ENCODE measurements around the gene BRPF1. TPM values are rescaled to one million over a fixed set of nuclear protein-coding genes. Genes with fewer than 3 reads are reported as not detected.

The BRPF1 gene
- total and polyA plus RNA-seq, 2 experiments from 2014 or later, result 8.0 to 24.7 TPM

DNA sequence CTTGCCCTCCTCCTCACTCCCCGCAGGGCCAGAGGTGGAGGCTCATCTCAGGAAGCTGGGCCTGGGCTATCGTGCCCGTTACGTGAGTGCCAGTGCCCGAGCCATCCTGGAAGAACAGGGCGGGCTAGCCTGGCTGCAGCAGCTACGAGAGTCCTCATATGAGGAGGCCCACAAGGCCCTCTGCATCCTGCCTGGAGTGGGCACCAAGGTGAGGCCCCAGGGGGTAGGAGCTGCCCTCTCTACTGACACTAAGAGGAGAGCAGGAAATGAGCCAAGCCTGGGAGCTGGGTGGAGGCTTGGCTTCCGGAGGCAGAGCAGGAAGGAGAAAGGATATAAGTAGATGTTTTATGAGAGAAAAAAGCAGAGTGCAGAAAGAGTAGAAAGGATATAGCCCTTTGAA is 23.1 kb downstream of the BRPF1 start (continued):
- TF ChIP-seq, protein P1, sequence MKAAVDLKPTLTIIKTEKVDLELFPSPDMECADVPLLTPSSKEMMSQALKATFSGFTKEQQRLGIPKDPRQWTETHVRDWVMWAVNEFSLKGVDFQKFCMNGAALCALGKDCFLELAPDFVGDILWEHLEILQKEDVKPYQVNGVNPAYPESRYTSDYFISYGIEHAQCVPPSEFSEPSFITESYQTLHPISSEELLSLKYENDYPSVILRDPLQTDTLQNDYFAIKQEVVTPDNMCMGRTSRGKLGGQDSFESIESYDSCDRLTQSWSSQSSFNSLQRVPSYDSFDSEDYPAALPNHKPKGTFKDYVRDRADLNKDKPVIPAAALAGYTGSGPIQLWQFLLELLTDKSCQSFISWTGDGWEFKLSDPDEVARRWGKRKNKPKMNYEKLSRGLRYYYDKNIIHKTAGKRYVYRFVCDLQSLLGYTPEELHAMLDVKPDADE (IDR thresholded peaks at IDR 0.05), result no peak
- TF ChIP-seq ZNF331 (CRISPR knock-in tag; IDR thresholded peaks at IDR 0.05; ENCODE audit: low read depth), result no peak
- no peak for TF ChIP-seq JUNB (IDR thresholded peaks at IDR 0.05; ENCODE audit: unreplicated experiment)
- TF ChIP-seq, protein P2, sequence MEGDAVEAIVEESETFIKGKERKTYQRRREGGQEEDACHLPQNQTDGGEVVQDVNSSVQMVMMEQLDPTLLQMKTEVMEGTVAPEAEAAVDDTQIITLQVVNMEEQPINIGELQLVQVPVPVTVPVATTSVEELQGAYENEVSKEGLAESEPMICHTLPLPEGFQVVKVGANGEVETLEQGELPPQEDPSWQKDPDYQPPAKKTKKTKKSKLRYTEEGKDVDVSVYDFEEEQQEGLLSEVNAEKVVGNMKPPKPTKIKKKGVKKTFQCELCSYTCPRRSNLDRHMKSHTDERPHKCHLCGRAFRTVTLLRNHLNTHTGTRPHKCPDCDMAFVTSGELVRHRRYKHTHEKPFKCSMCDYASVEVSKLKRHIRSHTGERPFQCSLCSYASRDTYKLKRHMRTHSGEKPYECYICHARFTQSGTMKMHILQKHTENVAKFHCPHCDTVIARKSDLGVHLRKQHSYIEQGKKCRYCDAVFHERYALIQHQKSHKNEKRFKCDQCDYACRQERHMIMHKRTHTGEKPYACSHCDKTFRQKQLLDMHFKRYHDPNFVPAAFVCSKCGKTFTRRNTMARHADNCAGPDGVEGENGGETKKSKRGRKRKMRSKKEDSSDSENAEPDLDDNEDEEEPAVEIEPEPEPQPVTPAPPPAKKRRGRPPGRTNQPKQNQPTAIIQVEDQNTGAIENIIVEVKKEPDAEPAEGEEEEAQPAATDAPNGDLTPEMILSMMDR (conservative IDR thresholded peaks at IDR 0.05; ENCODE audit: low read depth in 2 of 2), result no peak
- no peak for TF ChIP-seq NANOG (IDR thresholded peaks at IDR 0.05; ENCODE audit: borderline replicate concordance)
- no peak for TF ChIP-seq EZH2 (IDR thresholded peaks at IDR 0.05; ENCODE audit: low read depth, unreplicated experiment)

DNA sequence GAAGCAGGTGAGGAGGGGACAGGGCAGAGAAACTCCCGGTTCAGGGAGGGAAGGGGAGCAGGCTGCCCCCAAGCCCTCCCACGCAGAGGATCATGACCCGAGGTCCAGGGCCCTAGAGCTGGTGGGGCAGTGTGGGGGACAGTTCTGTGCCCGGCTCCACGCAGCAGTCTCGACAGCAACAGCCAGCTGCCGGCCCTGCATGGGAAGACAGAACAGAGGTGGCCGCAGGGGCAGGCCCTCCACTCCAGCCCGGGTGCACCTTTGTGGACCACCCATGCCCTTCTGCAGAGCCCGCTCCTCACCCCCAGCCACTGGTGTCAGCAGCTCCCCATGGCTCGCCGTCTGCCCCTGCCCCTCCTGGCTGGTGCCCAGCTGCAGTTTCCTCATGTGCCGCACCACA is 25.9 kb downstream of the BRPF1 start:
- Histone ChIP-seq H2AFZ (no peak overlapping the region), H3K27me3 (ENCODE audit: insufficient read depth) (no peaks in the 10 kb centered on the region), H3K4me2 (no peak overlapping the region), H3F3A (replicated peaks; ENCODE audit: low read depth) (no peaks in the 10 kb centered on the region), H4K20me1 (replicated peaks; ENCODE audit: insufficient read depth) (no peaks in the 10 kb centered on the region; the same call in 1 of the 2 replicates), H3K4me1 (ENCODE audit: insufficient read depth) (no peaks in the 10 kb centered on the region), H3K79me2 (replicated peaks; ENCODE audit: insufficient read depth) (no peaks in the 10 kb centered on the region), H3K27ac (ENCODE audit: low read depth) (no peak overlapping the region), H3K36me3 (ENCODE audit: insufficient read depth) (no peaks in the 10 kb centered on the region; the same call in 1 of the 2 replicates), H3K9me2 (ENCODE audit: insufficient read depth) (no peaks in the 10 kb centered on the region), H3K4me3 (no peak overlapping the region)
- no peaks in the 10 kb centered on the region for H3K4me1 Mint-ChIP-seq
- ATAC-seq (no peak), DNase-seq (ENCODE audit: low spot score) (no peak)
- no peak overlapping the region for H3K27ac Mint-ChIP-seq
- H3K4me3 Mint-ChIP-seq, result no peak overlapping the region
- peaks cover 6% of the 10 kb centered on the region for H3K27me3 Mint-ChIP-seq (ENCODE audit: insufficient read depth, low read depth, poor library complexity)
- H3K9me3 Mint-ChIP-seq, result no peaks in the 10 kb centered on the region
- H3K36me3 Mint-ChIP-seq (ENCODE audit: low read depth), result peaks cover 50% of the 10 kb centered on the region
- TF ChIP-seq NANOG (IDR thresholded peaks at IDR 0.05; ENCODE audit: borderline replicate concordance) (no peak), CREB1 (CRISPR knock-in tag; IDR thresholded peaks at IDR 0.05; ENCODE audit: low read depth) (no peak), STAT1 (IDR thresholded peaks at IDR 0.05; ENCODE audit: unreplicated experiment) (no peak), POLR2AphosphoS5 (IDR thresholded peaks at IDR 0.05; ENCODE audit: low read depth) (no peak), ZNF331 (CRISPR knock-in tag; IDR thresholded peaks at IDR 0.05; ENCODE audit: low read depth) (no peak), JUNB (IDR thresholded peaks at IDR 0.05; ENCODE audit: unreplicated experiment) (no peak), EZH2phosphoT487 (IDR thresholded peaks at IDR 0.05; ENCODE audit: unreplicated experiment) (no peak)
- TF ChIP-seq, protein P2 (conservative IDR thresholded peaks at IDR 0.05; ENCODE audit: low read depth in 2 of 2), result no peak
- TF ChIP-seq, protein P1 (IDR thresholded peaks at IDR 0.05), result no peak
- TF ChIP-seq, protein P3, sequence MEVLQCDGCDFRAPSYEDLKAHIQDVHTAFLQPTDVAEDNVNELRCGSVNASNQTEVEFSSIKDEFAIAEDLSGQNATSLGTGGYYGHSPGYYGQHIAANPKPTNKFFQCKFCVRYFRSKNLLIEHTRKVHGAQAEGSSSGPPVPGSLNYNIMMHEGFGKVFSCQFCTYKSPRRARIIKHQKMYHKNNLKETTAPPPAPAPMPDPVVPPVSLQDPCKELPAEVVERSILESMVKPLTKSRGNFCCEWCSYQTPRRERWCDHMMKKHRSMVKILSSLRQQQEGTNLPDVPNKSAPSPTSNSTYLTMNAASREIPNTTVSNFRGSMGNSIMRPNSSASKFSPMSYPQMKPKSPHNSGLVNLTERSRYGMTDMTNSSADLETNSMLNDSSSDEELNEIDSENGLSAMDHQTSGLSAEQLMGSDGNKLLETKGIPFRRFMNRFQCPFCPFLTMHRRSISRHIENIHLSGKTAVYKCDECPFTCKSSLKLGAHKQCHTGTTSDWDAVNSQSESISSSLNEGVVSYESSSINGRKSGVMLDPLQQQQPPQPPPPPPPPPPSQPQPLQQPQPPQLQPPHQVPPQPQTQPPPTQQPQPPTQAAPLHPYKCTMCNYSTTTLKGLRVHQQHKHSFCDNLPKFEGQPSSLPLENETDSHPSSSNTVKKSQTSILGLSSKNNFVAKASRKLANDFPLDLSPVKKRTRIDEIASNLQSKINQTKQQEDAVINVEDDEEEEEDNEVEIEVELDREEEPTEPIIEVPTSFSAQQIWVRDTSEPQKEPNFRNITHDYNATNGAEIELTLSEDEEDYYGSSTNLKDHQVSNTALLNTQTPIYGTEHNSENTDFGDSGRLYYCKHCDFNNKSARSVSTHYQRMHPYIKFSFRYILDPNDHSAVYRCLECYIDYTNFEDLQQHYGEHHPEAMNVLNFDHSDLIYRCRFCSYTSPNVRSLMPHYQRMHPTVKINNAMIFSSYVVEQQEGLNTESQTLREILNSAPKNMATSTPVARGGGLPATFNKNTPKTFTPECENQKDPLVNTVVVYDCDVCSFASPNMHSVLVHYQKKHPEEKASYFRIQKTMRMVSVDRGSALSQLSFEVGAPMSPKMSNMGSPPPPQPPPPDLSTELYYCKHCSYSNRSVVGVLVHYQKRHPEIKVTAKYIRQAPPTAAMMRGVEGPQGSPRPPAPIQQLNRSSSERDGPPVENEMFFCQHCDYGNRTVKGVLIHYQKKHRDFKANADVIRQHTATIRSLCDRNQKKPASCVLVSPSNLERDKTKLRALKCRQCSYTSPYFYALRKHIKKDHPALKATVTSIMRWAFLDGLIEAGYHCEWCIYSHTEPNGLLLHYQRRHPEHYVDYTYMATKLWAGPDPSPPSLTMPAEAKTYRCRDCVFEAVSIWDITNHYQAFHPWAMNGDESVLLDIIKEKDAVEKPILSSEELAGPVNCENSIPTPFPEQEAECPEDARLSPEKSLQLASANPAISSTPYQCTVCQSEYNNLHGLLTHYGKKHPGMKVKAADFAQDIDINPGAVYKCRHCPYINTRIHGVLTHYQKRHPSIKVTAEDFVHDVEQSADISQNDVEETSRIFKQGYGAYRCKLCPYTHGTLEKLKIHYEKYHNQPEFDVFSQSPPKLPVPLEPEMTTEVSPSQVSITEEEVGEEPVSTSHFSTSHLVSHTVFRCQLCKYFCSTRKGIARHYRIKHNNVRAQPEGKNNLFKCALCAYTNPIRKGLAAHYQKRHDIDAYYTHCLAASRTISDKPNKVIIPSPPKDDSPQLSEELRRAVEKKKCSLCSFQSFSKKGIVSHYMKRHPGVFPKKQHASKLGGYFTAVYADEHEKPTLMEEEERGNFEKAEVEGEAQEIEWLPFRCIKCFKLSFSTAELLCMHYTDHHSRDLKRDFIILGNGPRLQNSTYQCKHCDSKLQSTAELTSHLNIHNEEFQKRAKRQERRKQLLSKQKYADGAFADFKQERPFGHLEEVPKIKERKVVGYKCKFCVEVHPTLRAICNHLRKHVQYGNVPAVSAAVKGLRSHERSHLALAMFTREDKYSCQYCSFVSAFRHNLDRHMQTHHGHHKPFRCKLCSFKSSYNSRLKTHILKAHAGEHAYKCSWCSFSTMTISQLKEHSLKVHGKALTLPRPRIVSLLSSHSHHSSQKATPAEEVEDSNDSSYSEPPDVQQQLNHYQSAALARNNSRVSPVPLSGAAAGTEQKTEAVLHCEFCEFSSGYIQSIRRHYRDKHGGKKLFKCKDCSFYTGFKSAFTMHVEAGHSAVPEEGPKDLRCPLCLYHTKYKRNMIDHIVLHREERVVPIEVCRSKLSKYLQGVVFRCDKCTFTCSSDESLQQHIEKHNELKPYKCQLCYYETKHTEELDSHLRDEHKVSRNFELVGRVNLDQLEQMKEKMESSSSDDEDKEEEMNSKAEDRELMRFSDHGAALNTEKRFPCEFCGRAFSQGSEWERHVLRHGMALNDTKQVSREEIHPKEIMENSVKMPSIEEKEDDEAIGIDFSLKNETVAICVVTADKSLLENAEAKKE (CRISPR knock-in tag; IDR thresholded peaks at IDR 0.05), result no peak
